Endothelial cell of umbilical vein (primary cell): ENCODE measurements around the gene NCL. TPM values are rescaled to one million over a fixed set of nuclear protein-coding genes. Genes with fewer than 3 reads are reported as not detected.

Source experiments
- BruUV-seq: library from RNA; stranded (reverse); fragments of 400-500 nt; replicated peaks from 2 replicates; lab custom pipeline; 2021; lab: Mats Ljungman, UMichigan
- CTCF ChIA-PET: fragments of 300-600, 350-600 bp; sonication (Branson Sonifier 250); formaldehyde crosslinking; loops from one replicate; lab custom pipeline; 2021; ENCODE audit warnings: antibody characterized with exemption, inconsistent platforms; lab: Charles Lee
- POLR2A ChIA-PET: fragments of 300-600, 350-600 bp; sonication (Branson Sonifier 250); formaldehyde crosslinking; loops from one replicate; lab custom pipeline; 2021; ENCODE audit warnings: antibody characterized with exemption, inconsistent platforms; lab: Charles Lee
- DNase-seq: peaks from one replicate; pipeline ENCODE4 v3.0.0-alpha.2; 2011; ENCODE audit warnings: low read depth, low spot score
- FAIRE-seq: peaks from 2 replicates; lab custom pipeline; 2011; peaks lifted over from hg19 to GRCh38; lab: Jason Lieb, UNC
- H2AFZ ChIP-seq: 2 replicates; pipeline ENCODE4 v1.6.0; 2012; ENCODE audit warnings: low read depth, low read length, control low read depth, inconsistent platforms
- H3K27ac ChIP-seq: 2 replicates; pipeline ENCODE4 v1.5.1; 2011; ENCODE audit warnings: low read depth, mild to moderate bottlenecking, control low read depth, low read length, moderate library complexity; ENCODE audit not compliant: insufficient read depth
- H3K27me3 ChIP-seq, 2 experiments: 2 replicates each; pipeline versions ENCODE4 v1.6.0 to v1.6.1; 2011; ENCODE audit warnings: low read length in 2 of 2, mixed read lengths in 1 of 2; ENCODE audit not compliant: control insufficient read depth in 2 of 2, insufficient read depth in 2 of 2
- H3K36me3 ChIP-seq, 2 experiments: 2 replicates in 1 of 2; 3 replicates in 1 of 2; pipeline ENCODE4 v1.5.1; 2011; ENCODE audit warnings: low read length in 2 of 2, mild to moderate bottlenecking in 1 of 2, moderate library complexity in 1 of 2; ENCODE audit not compliant: control insufficient read depth in 2 of 2, insufficient read depth in 2 of 2; ENCODE audit errors: extremely low read depth in 1 of 2
- H3K4me1 ChIP-seq: 3 replicates; pipeline ENCODE4 v1.5.1; 2011; ENCODE audit warnings: mild to moderate bottlenecking, low read length; ENCODE audit not compliant: control insufficient read depth, insufficient read depth; ENCODE audit errors: extremely low read depth
- H3K4me2 ChIP-seq: 2 replicates; pipeline ENCODE4 v1.6.1; 2011; ENCODE audit warnings: low read length, control low read depth, mixed read lengths; ENCODE audit not compliant: insufficient read depth
- H3K4me3 ChIP-seq, 3 experiments: fragments of 200-600 bp in 1 of 3; sonication (generic), shearing (Covaris generic) in 1 of 3; replicated peaks in 1 of 3; 2 replicates each; pipeline ENCODE4 v1.5.1; 2011 to 2016; ENCODE audit warnings: control low read depth in 3 of 3, low read length in 3 of 3, mild to moderate bottlenecking in 2 of 3, inconsistent platforms in 1 of 3, low read depth in 1 of 3, moderate library complexity in 1 of 3; ENCODE audit not compliant: insufficient read depth in 1 of 3
- H3K79me2 ChIP-seq: 2 replicates; pipeline ENCODE4 v1.6.0; 2012; ENCODE audit warnings: low read length, inconsistent platforms; ENCODE audit not compliant: control insufficient read depth, insufficient read depth
- H3K9ac ChIP-seq: replicated peaks from 2 replicates; pipeline ENCODE3; 2011; ENCODE audit warnings: low read length, control low read depth; ENCODE audit not compliant: insufficient read depth; ENCODE audit errors: extremely low read depth
- H3K9me1 ChIP-seq: replicated peaks from 3 replicates; pipeline ENCODE4 v1.6.0; 2011; ENCODE audit warnings: mild to moderate bottlenecking, low read length; ENCODE audit not compliant: control insufficient read depth, insufficient read depth; ENCODE audit errors: extremely low read depth
- H3K9me3 ChIP-seq: replicated peaks from 2 replicates; pipeline ENCODE4 v1.5.1; 2012; ENCODE audit warnings: low read length, inconsistent platforms; ENCODE audit not compliant: control insufficient read depth, insufficient read depth
- H4K20me1 ChIP-seq: replicated peaks from 2 replicates; pipeline ENCODE3; 2011; ENCODE audit warnings: mild to moderate bottlenecking, low read length; ENCODE audit not compliant: control insufficient read depth, insufficient read depth; ENCODE audit errors: extremely low read depth
- EZH2 ChIP-seq: IDR thresholded peaks from 2 replicates; pipeline ENCODE4 v1.6.1; 2012; ENCODE audit warnings: borderline replicate concordance, low read depth, mild to moderate bottlenecking, moderate library complexity, low read length, inconsistent platforms; ENCODE audit not compliant: severe bottlenecking
- FOS ChIP-seq: IDR thresholded peaks from 2 replicates; pipeline ENCODE4 v1.6.1; 2011; ENCODE audit warnings: mild to moderate bottlenecking, low read length, moderate library complexity, borderline replicate concordance; ENCODE audit not compliant: insufficient read depth
- GATA2 ChIP-seq: IDR thresholded peaks from 2 replicates; pipeline ENCODE4 v1.7.0; 2011; ENCODE audit warnings: low read depth, mild to moderate bottlenecking, moderate library complexity, mixed read lengths, low read length; ENCODE audit not compliant: insufficient read length, insufficient read depth
- JUN ChIP-seq: IDR thresholded peaks from 2 replicates; pipeline ENCODE4 v1.6.1; 2011; ENCODE audit warnings: borderline replicate concordance, low read depth; ENCODE audit not compliant: insufficient read length, insufficient read depth
- MAX ChIP-seq: IDR thresholded peaks from 2 replicates; pipeline ENCODE4 v1.6.1; 2011; ENCODE audit not compliant: insufficient read depth, insufficient read length
- MYC ChIP-seq: IDR thresholded peaks from one replicate; pipeline ENCODE4 v1.6.1; 2011; ENCODE audit warnings: mild to moderate bottlenecking, low read depth, low read length
- POLR2A ChIP-seq: IDR thresholded peaks from 2 replicates; pipeline ENCODE4 v1.6.1; 2012; ENCODE audit warnings: low read depth, mild to moderate bottlenecking, control low read depth, low read length
- POLR2AphosphoS5 ChIP-seq: IDR thresholded peaks from 2 replicates; pipeline ENCODE4 v1.6.1; 2012; ENCODE audit warnings: low read depth, mild to moderate bottlenecking, control low read depth, low read length, moderate library complexity; ENCODE audit not compliant: insufficient read depth
- dilution Hi-C: fragments of 300-500 bp; cut with MboI; formaldehyde crosslinking; loops from one replicate; pipeline ENCODE4 v1.15.0; 2019; ENCODE audit warnings: low sequenced_read_pairs; ENCODE audit not compliant: extremely low pct_ligation_motif_present
- intact Hi-C: fragments of 100-400 bp; cut with micrococcal nuclease; formaldehyde crosslinking; loops from one replicate; pipeline ENCODE4 v1.10.0; 2022
- polyA plus RNA-seq, 4 experiments: library from polyadenylated mRNA; depleted of rRNA in 3 of 4; stranded (reverse) in 3 of 4; unstranded in 1 of 4; fragments of >200 nt; gene quantifications; 2 replicates each; pipeline versions ENCODE4 v1.2.1 to v1.2.3, GENCODE V29; 2011 to 2012; ENCODE audit warnings: missing spikeins in 1 of 4
- total RNA-seq: library from RNA; stranded (reverse); gene quantifications from 2 replicates; pipeline ENCODE4 v1.2.3, GENCODE V29; 2021
- TF ChIP-seq, protein P1 (sequence below), 2 donors: IDR thresholded peaks; 1 replicate in 1 of 2; 2 replicates in 1 of 2; pipeline ENCODE4 v1.5.1; 2011; ENCODE audit warnings: low read length in 2 of 2, mild to moderate bottlenecking in 2 of 2, moderate library complexity in 2 of 2, control low read depth in 1 of 2, inconsistent platforms in 1 of 2, low read depth in 1 of 2; ENCODE audit not compliant: insufficient read depth in 1 of 2; ENCODE audit errors: extremely low read depth in 1 of 2

NCL gene
- total and polyA plus RNA-seq, 2 donors (not counting 3 experiments of a cell fraction or from before 2014, with no cell fraction given) = 35.3 to 708 TPM

DNA sequence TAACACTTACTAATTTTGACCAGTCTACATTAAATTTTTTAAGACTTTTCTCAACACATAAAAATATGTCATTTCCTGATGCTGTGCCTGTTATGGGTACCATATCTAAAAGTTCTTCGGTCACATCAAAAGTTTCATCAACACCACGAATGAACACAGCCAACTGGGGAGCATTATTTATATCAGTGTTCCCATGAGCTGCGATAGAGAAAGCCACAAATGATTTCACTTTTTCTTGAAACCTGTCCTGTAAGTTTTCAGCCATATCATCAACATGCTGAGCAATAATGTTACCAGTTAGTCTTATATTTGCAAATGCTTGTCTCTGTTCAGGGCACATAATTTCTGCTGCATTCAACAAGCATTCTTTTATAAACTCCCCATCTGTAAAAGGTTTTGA is 30.4 kb upstream of the NCL start:
- CTCF ChIA-PET = interaction anchor here (2.3 kb wide), 1 partner anchor 12 kb away, joined by 7 read pairs; no protein-coding TSS in a partner anchor
- H3K9ac ChIP-seq = no peak overlapping the region
- H3K4me2 ChIP-seq = no peak overlapping the region
- dilution Hi-C loops (no loop called here), intact Hi-C loops (no loop called here)
- no peaks in the 10 kb centered on the region for H3K79me2 ChIP-seq
- FAIRE-seq = no peak
- H2AFZ ChIP-seq = no peak overlapping the region
- no peaks in the 10 kb centered on the region for H4K20me1 ChIP-seq
- H3K27me3 ChIP-seq = peaks cover 0 to 3% of the 10 kb centered on the region in 2 experiments
- H3K27ac ChIP-seq = no peak overlapping the region
- no peaks in the 10 kb centered on the region for H3K4me1 ChIP-seq
- no peaks in the 10 kb centered on the region for H3K9me3 ChIP-seq
- H3K36me3 ChIP-seq = no peaks in the 10 kb centered on the region
- no peak for TF ChIP-seq GATA2
- TF ChIP-seq FOS = no peak
- TF ChIP-seq MAX = no peak
- TF ChIP-seq POLR2AphosphoS5 = no peak
- no peak for TF ChIP-seq JUN
- no peak for TF ChIP-seq POLR2A
- TF ChIP-seq, protein P1, sequence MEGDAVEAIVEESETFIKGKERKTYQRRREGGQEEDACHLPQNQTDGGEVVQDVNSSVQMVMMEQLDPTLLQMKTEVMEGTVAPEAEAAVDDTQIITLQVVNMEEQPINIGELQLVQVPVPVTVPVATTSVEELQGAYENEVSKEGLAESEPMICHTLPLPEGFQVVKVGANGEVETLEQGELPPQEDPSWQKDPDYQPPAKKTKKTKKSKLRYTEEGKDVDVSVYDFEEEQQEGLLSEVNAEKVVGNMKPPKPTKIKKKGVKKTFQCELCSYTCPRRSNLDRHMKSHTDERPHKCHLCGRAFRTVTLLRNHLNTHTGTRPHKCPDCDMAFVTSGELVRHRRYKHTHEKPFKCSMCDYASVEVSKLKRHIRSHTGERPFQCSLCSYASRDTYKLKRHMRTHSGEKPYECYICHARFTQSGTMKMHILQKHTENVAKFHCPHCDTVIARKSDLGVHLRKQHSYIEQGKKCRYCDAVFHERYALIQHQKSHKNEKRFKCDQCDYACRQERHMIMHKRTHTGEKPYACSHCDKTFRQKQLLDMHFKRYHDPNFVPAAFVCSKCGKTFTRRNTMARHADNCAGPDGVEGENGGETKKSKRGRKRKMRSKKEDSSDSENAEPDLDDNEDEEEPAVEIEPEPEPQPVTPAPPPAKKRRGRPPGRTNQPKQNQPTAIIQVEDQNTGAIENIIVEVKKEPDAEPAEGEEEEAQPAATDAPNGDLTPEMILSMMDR (IDR thresholded peaks at IDR 0.05; ENCODE audit: extremely low read depth in 1 of 2, insufficient read depth in 1 of 2, low read depth in 1 of 2, low read length in 2 of 2) = no peak
- TF ChIP-seq MYC = no peak
- no peak for TF ChIP-seq EZH2
- POLR2A ChIA-PET = no interaction called here
- H3K9me1 ChIP-seq = no peaks in the 10 kb centered on the region
- no peak overlapping the region for H3K4me3 ChIP-seq
- BruUV-seq = no TSS peak
- no peak for DNase-seq
